Mammary microvascular endothelial cell (primary cell): Measurements from ENCODE around the gene OMA1. TPM values are rescaled to one million over a fixed set of nuclear protein-coding genes. Genes with fewer than 3 reads are reported as not detected.

Experiments used
- total RNA-seq: library from RNA; depleted of rRNA; stranded (reverse); fragments of >200 nt; gene quantifications from 2 replicates; pipeline ENCODE4 v1.2.3, GENCODE V29; 2015

Gene OMA1
- total RNA-seq, result 7.7 and 10.8 TPM in 2 replicates

GRCh38 chr1:58546520-58547308 is at the start of gene OMA1:
OMA1 (minus strand) TSS chr1:58546726; CDS start chr1:58539294, 7,432 bp downstream.

GRCh38 chr1:58576727-58577653 is 30.5 kb upstream of the OMA1 start, which contains the start of gene TACSTD2:
TACSTD2 (minus strand) TSS chr1:58577252; CDS start chr1:58577156, 96 bp downstream.

Other genes starting within 250 kb of the OMA1 start
- gene TACSTD2, start 30.5 kb upstream of the OMA1 start, total RNA-seq, result 10.3 and 12.6 TPM in 2 replicates
- gene MYSM1, start 153.3 kb upstream of the OMA1 start, total RNA-seq, result 5.3 and 5.7 TPM in 2 replicates
- gene JUN, start 237.3 kb upstream of the OMA1 start, total RNA-seq, result 167 and 169 TPM in 2 replicates